ENCODE data around the gene SUPT20HL1.

DNA sequence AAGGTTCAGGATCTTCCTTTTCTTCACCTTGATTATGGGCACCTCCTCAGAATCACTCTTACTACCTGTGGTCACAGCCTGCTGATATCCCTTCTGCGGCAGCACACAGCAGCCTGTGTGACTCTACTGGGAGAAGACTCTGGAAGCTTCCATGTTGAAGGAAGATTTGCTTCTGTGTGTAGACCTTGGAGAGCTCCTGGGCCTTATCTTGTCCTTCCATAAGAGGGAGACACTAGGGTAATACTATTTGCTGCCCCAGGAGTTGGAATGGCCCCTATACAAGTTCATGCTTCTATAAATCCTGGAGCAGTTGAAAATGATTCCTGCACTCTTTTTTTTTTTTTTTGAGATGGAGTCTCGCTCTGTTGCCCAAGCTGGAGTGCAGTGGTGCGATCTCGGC lies 10.2 kb upstream of the SUPT20HL1 start:
- TF ChIP-seq, protein P1, sequence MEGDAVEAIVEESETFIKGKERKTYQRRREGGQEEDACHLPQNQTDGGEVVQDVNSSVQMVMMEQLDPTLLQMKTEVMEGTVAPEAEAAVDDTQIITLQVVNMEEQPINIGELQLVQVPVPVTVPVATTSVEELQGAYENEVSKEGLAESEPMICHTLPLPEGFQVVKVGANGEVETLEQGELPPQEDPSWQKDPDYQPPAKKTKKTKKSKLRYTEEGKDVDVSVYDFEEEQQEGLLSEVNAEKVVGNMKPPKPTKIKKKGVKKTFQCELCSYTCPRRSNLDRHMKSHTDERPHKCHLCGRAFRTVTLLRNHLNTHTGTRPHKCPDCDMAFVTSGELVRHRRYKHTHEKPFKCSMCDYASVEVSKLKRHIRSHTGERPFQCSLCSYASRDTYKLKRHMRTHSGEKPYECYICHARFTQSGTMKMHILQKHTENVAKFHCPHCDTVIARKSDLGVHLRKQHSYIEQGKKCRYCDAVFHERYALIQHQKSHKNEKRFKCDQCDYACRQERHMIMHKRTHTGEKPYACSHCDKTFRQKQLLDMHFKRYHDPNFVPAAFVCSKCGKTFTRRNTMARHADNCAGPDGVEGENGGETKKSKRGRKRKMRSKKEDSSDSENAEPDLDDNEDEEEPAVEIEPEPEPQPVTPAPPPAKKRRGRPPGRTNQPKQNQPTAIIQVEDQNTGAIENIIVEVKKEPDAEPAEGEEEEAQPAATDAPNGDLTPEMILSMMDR (IDR thresholded peaks at IDR 0.05 in 2 of 3, conservative IDR thresholded peaks at IDR 0.05 in 1 of 3; ENCODE audit: control insufficient read depth in 2 of 3, extremely low read depth in 1 of 3, insufficient read depth in 1 of 3, low read depth in 3 of 3, low read length in 3 of 3) = no peak
- TF ChIP-seq, protein P2, sequence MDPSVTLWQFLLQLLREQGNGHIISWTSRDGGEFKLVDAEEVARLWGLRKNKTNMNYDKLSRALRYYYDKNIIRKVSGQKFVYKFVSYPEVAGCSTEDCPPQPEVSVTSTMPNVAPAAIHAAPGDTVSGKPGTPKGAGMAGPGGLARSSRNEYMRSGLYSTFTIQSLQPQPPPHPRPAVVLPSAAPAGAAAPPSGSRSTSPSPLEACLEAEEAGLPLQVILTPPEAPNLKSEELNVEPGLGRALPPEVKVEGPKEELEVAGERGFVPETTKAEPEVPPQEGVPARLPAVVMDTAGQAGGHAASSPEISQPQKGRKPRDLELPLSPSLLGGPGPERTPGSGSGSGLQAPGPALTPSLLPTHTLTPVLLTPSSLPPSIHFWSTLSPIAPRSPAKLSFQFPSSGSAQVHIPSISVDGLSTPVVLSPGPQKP (IDR thresholded peaks at IDR 0.05; ENCODE audit: low read depth, low read length) = no peak
- no peak for TF ChIP-seq CHD4 (IDR thresholded peaks at IDR 0.05)
- TF ChIP-seq TAF1 (IDR thresholded peaks at IDR 0.05; ENCODE audit: borderline replicate concordance, low read depth, low read length) = no peak
- TF ChIP-seq YY1 (IDR thresholded peaks at IDR 0.05; ENCODE audit: low read depth, low read length) = no peak
- TF ChIP-seq HDAC6 (IDR thresholded peaks at IDR 0.05; ENCODE audit: unreplicated experiment) = no peak
- no peak for TF ChIP-seq RAD21 (IDR thresholded peaks at IDR 0.05; ENCODE audit: insufficient read depth, low read depth, low read length)
- TF ChIP-seq NFIC (IDR thresholded peaks at IDR 0.05; ENCODE audit: low read depth, low read length) = no peak
